Activated CD8-positive, alpha-beta T cell treated with anti-CD3 and anti-CD28 coated beads for 36 hours (primary cell): ENCODE measurements around the gene FRMPD1. TPM values are rescaled to one million over a fixed set of nuclear protein-coding genes. Genes with fewer than 3 reads are reported as not detected.

Experiments
- ATAC-seq: fragments of 200-7000 bp; cut with Tn5 transposase; one replicate; pipeline ENCODE4 v1.10.0; 2021; ENCODE audit warnings: mild to moderate bottlenecking, moderate library complexity
- CTCF ChIA-PET: fragments of 350-600 bp; sonication (Branson Sonifier 250); formaldehyde crosslinking; loops from one replicate; lab custom pipeline; 2021; ENCODE audit warnings: antibody characterized with exemption; lab: Charles Lee
- POLR2A ChIA-PET: fragments of 350-600 bp; sonication (Branson Sonifier 250); formaldehyde crosslinking; loops from one replicate; lab custom pipeline; 2021; ENCODE audit warnings: antibody characterized with exemption; lab: Charles Lee
- DNase-seq: peaks from one replicate; pipeline ENCODE4 v3.0.0-alpha.2; 2020
- H3K27ac Mint-ChIP-seq: one replicate; pipeline ENCODE4 v1.8.0; 2021; ENCODE audit warnings: mild to moderate bottlenecking, mixed read lengths
- H3K27me3 Mint-ChIP-seq: one replicate; pipeline ENCODE4 v1.8.0; 2021; ENCODE audit warnings: mixed read lengths
- H3K36me3 Mint-ChIP-seq: one replicate; pipeline ENCODE4 v1.8.0; 2021; ENCODE audit warnings: low read depth, mixed read lengths
- H3K4me1 Mint-ChIP-seq: one replicate; pipeline ENCODE4 v1.8.0; 2021; ENCODE audit warnings: low read depth, mixed read lengths
- H3K4me3 Mint-ChIP-seq: one replicate; pipeline ENCODE4 v1.8.0; 2021; ENCODE audit warnings: mild to moderate bottlenecking, moderate library complexity, mixed read lengths
- H3K9me3 Mint-ChIP-seq: one replicate; pipeline ENCODE4 v1.8.0; 2021; ENCODE audit warnings: mixed read lengths
- intact Hi-C: fragments of 100-400 bp; cut with micrococcal nuclease; formaldehyde crosslinking; loops from one replicate; pipeline ENCODE4 v1.10.0; 2022
- total RNA-seq, 2 experiments: library from RNA; stranded (reverse); gene quantifications; one replicate each; pipeline ENCODE4 v1.2.3, GENCODE V29; 2021
- TF ChIP-seq, protein P1 (sequence below): fragments of 200-600 bp; IDR thresholded peaks from one replicate; pipeline ENCODE4 v1.8.0; 2022; ENCODE audit warnings: antibody characterized with exemption, mild to moderate bottlenecking

Gene FRMPD1
- total RNA-seq, 2 experiments from 2014 or later: not detected

DNA sequence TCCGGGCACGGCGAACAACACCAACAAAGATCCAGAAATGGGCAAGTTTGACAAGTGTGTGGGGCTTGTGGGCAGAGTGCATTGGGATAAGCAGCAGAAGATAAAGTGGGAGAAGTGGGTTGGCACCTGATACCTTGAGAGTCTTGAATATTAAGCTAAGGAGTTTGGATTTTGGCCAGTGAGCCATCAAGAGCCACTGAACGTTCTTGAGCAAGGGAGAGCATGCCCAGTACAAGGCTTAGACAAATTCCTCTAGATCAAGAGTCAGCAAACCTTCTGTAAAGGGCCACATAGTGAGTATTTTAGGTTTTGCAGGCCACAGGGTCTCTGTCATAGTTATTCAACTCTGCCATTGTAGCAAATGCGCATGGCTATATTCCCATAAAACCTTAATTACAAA is 76.3 kb downstream of the FRMPD1 start:
- ATAC-seq (no peak), DNase-seq (no peak)
- intact Hi-C loops: no loop called here
- ChIA-PET CTCF (no interaction called here), POLR2A (no interaction called here)
- Mint-ChIP-seq H3K27ac (no peak overlapping the region), H3K27me3 (peaks cover 10% of the 10 kb centered on the region), H3K4me1 (no peaks in the 10 kb centered on the region), H3K36me3 (no peaks in the 10 kb centered on the region), H3K9me3 (no peaks in the 10 kb centered on the region), H3K4me3 (no peak overlapping the region)
- TF ChIP-seq, protein P1, sequence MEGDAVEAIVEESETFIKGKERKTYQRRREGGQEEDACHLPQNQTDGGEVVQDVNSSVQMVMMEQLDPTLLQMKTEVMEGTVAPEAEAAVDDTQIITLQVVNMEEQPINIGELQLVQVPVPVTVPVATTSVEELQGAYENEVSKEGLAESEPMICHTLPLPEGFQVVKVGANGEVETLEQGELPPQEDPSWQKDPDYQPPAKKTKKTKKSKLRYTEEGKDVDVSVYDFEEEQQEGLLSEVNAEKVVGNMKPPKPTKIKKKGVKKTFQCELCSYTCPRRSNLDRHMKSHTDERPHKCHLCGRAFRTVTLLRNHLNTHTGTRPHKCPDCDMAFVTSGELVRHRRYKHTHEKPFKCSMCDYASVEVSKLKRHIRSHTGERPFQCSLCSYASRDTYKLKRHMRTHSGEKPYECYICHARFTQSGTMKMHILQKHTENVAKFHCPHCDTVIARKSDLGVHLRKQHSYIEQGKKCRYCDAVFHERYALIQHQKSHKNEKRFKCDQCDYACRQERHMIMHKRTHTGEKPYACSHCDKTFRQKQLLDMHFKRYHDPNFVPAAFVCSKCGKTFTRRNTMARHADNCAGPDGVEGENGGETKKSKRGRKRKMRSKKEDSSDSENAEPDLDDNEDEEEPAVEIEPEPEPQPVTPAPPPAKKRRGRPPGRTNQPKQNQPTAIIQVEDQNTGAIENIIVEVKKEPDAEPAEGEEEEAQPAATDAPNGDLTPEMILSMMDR: no peak

DNA sequence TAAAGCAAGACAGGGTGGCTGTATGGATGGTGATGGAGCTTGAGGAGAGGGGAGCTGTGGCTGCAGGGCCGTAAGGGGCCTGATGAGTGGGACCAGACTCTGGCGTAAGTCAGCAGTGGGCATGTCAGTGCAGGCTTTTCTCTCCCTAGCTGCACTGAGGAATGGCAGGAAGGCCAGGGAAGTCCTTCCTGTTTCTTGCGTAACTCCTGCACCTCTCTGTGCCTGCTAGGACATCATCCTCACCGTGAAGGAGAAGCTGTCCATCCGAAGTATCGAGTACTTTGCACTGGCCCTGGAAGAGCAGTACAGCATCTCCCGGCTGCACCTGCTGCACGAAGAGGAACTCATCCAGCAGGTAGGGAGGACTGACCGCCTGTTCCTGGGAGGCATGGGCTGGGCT is 78.7 kb downstream of the FRMPD1 start:
- H3K36me3 Mint-ChIP-seq: no peaks in the 10 kb centered on the region
- no peaks in the 10 kb centered on the region for H3K9me3 Mint-ChIP-seq
- H3K4me1 Mint-ChIP-seq: no peaks in the 10 kb centered on the region
- no peak overlapping the region for H3K4me3 Mint-ChIP-seq
- no peak overlapping the region for H3K27ac Mint-ChIP-seq
- DNase-seq (no peak), ATAC-seq (no peak)
- ChIA-PET CTCF (no interaction called here), POLR2A (no interaction called here)
- H3K27me3 Mint-ChIP-seq: peaks cover 10% of the 10 kb centered on the region
- TF ChIP-seq, protein P1: no peak
- intact Hi-C loops: no loop called here

DNA sequence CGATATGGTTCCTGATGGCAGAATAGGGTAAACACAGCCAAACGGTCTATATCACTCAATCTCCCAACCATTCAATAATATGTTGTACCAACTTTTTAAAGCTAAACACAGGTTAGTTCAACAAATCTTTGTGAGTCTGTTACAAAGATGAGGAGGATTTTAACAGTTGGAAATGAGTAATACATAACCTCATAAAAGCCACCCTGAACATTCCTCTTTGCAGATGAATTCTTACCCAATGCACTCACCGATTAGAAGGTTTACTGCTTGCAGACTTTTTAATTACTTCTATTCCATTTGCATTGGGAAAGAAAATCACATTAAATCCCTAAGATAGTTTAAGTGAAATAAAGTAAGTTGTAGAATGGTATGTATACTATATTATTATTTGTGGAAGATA is 79.5 kb downstream of the FRMPD1 start:
- intact Hi-C loops: no loop called here
- no peak overlapping the region for H3K27ac Mint-ChIP-seq
- DNase-seq (no peak), ATAC-seq (no peak)
- no peak overlapping the region for H3K4me3 Mint-ChIP-seq
- ChIA-PET POLR2A (no interaction called here), CTCF (no interaction called here)
- TF ChIP-seq, protein P1: no peak
- peaks cover 10% of the 10 kb centered on the region for H3K27me3 Mint-ChIP-seq
- no peaks in the 10 kb centered on the region for H3K36me3 Mint-ChIP-seq
- H3K4me1 Mint-ChIP-seq: no peaks in the 10 kb centered on the region
- no peaks in the 10 kb centered on the region for H3K9me3 Mint-ChIP-seq

DNA sequence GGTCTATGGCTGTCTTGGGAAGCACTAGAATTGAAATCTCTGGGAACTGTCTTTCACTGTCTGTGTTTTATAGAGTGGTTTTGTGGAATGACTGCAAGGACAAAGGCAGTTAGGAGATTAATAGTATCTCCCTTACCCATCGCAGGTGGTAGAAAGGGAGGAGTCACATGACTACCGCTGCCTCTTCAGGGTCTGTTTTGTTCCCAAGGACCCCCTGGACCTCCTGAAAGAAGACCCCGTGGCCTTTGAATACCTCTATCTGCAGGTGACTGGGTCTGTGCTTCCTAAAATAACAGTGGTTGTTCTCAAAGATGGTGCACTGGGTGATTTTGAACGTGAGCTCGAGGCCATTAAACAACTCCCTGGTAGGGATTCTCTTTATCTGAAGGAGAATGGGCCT is 80.1 kb downstream of the FRMPD1 start:
- ATAC-seq: no peak
- H3K27me3 Mint-ChIP-seq: peaks cover 10% of the 10 kb centered on the region
- H3K4me3 Mint-ChIP-seq: no peak overlapping the region
- no peaks in the 10 kb centered on the region for H3K9me3 Mint-ChIP-seq
- DNase-seq: no peak
- TF ChIP-seq, protein P1: no peak
- CTCF ChIA-PET: no interaction called here
- H3K36me3 Mint-ChIP-seq: no peaks in the 10 kb centered on the region
- POLR2A ChIA-PET: no interaction called here
- H3K4me1 Mint-ChIP-seq: no peaks in the 10 kb centered on the region
- intact Hi-C loops: no loop called here
- H3K27ac Mint-ChIP-seq: no peak overlapping the region

DNA sequence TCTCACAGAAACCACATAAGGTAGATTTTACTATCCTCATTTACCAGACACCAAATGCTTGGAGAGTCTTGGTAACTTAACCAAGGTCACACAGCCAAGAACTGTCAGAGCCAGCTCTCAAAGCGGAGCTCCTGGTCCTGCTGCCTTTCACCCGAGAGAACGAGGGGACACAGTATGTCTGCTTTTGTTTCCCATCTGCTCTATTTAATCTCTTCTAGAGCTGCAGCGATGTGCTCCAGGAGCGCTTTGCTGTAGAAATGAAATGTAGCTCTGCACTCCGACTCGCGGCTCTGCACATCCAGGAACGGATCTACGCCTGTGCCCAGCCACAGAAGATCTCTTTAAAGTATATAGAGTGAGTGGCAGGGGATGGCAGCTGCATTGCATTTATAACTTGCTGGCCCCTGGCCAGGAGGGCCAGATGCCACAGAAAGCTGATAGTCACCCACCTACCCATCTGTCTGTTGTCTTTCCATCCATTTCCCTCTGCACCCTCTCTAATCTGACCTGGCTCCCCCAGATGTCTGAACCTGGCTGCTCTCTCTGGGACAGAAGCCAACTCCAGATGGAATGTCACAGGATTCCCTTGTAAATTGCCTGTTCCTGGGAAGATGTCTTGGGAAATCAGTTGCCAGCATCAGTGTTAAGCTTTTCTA is 81.5 kb downstream of the FRMPD1 start:
- H3K36me3 Mint-ChIP-seq: no peaks in the 10 kb centered on the region
- ChIA-PET CTCF (interaction anchor here (1.4 kb wide), 1 partner anchor 17 kb away, joined by 4 read pairs; no protein-coding TSS in a partner anchor), POLR2A (no interaction called here)
- TF ChIP-seq, protein P1: no peak
- no peak overlapping the region for H3K27ac Mint-ChIP-seq
- no peak for ATAC-seq
- H3K4me1 Mint-ChIP-seq: no peaks in the 10 kb centered on the region
- intact Hi-C loops: no loop called here
- H3K27me3 Mint-ChIP-seq: peaks cover 5% of the 10 kb centered on the region
- no peak for DNase-seq
- H3K4me3 Mint-ChIP-seq: no peak overlapping the region
- H3K9me3 Mint-ChIP-seq: no peaks in the 10 kb centered on the region
